Measurements from ENCODE around the gene C22orf39. TPM values are rescaled to one million over a fixed set of nuclear protein-coding genes. Genes with fewer than 3 reads are reported as not detected.

Gene C22orf39
- total RNA-seq, 1 donor: 14.8 TPM

DNA sequence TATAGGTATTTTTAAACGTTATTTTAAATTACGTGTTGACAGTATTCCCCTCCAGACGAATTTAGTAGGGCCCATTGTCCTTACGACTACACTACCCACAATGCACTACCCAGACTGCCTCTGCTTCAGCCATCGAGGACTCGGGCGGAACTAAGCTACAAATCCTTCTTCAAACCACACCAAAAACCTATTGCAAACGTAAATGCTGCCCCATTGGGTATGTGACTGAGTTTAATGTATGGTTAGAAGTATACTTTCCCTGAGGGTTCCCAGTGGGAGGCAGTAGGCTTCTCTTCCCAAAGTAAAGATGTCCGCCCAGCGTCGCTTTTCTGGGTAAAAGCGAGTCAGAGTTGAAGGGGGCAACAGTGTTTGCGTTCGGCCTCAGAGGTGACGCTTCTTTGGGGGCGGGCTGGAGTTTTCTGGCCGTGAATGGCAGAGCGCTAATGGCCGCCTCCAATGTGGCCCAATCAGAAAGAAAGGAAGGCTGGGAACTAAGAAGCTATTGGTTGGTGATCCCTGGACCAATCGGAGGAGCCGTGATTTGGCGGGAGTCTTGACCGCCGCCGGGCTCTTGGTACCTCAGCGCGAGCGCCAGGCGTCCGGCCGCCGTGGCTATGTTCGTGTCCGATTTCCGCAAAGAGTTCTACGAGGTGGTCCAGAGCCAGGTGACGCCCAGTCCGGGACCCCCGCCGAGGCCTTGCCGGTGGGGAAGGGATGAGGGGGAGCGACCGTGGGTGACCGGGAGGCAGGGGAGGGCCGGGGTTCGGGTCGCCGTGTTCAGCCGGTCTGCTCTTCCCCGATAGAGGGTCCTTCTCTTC is 32.1 kb upstream of the C22orf39 start, which contains the start of gene CDC45:
TSS of gene CDC45 (plus strand) at position 566 of the 818 bp plus-strand sequence. CDS start at position 615, 49 bp downstream.
- H3K9me3 ChIP-seq (ENCODE audit: low read depth, low read length): no peaks in the 10 kb centered on the region
- peak within 1 kb of the TSS; percentile 100 for H3K27ac ChIP-seq (ENCODE audit: low read depth, low read length)
- no peak for TF ChIP-seq CTCF (IDR thresholded peaks at IDR 0.05; ENCODE audit: extremely low read depth, low read depth, low read length)
- H3K4me2 ChIP-seq (ENCODE audit: insufficient read depth, low read length): peak within 1 kb of the TSS; percentile 99
- peaks cover 56% of the 10 kb centered on the region for H3K79me2 ChIP-seq (ENCODE audit: insufficient read depth, low read length)
- H3K4me3 ChIP-seq (ENCODE audit: insufficient read depth, low read length): peak within 1 kb of the TSS; percentile 88
- peaks cover 22% of the 10 kb centered on the region for H3K4me1 ChIP-seq (ENCODE audit: insufficient read depth, low read length)
- H3K27me3 ChIP-seq (ENCODE audit: insufficient read depth, low read length): no peaks in the 10 kb centered on the region
- peak within 1 kb of the TSS; percentile 97 for H2AFZ ChIP-seq (ENCODE audit: low read length)
- H3K36me3 ChIP-seq (ENCODE audit: insufficient read depth, low read length): peaks cover 16% of the 10 kb centered on the region
- peak; percentile 98 for DNase-seq (ENCODE audit: insufficient read length, low spot score, missing footprints)
- peaks cover 26% of the 10 kb centered on the region for H4K20me1 ChIP-seq (ENCODE audit: insufficient read depth, low read length)

DNA sequence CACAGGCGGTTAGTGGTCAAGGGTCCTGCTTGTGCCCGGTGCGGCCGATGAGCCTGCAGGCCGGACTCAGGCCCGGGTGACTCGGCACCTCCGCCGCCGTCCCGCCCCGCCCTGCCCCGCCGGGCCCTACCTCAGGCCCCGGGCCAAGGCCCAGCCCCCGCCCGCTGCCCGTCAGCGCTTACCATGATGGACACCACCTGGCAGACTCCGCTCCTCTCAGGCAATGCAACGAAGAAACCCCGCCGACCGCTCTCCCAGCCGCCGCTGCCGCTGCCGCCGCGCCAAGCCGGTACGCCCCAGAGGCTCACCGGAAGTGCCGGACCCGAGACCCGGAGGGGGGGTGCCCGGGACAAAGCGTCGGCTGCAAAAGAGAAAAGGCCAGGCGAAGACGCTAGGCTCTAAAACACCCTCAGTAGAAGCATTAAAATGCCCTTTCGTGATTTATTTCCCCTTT is 31.4 kb upstream of the C22orf39 start, which contains the start of gene UFD1:
TSS of gene UFD1 (minus strand) at position 293 of the 454 bp plus-strand sequence. CDS start at position 185, 108 bp downstream.
- no peaks in the 10 kb centered on the region for H3K9me3 ChIP-seq (ENCODE audit: low read depth, low read length)
- peak; percentile 96 for DNase-seq (ENCODE audit: insufficient read length, low spot score, missing footprints)
- peaks cover 14% of the 10 kb centered on the region for H3K36me3 ChIP-seq (ENCODE audit: insufficient read depth, low read length)
- no peaks in the 10 kb centered on the region for H3K27me3 ChIP-seq (ENCODE audit: insufficient read depth, low read length)
- peaks cover 22% of the 10 kb centered on the region for H3K4me1 ChIP-seq (ENCODE audit: insufficient read depth, low read length)
- peaks cover 28% of the 10 kb centered on the region for H4K20me1 ChIP-seq (ENCODE audit: insufficient read depth, low read length)
- peaks cover 60% of the 10 kb centered on the region for H3K79me2 ChIP-seq (ENCODE audit: insufficient read depth, low read length)
- peak within 1 kb of the TSS; percentile 99 for H3K4me2 ChIP-seq (ENCODE audit: insufficient read depth, low read length)
- no peak for TF ChIP-seq CTCF (IDR thresholded peaks at IDR 0.05; ENCODE audit: extremely low read depth, low read depth, low read length)
- H3K4me3 ChIP-seq (ENCODE audit: insufficient read depth, low read length): peak within 1 kb of the TSS; percentile 88
- peak within 1 kb of the TSS; percentile 97 for H2AFZ ChIP-seq (ENCODE audit: low read length)
- peak within 1 kb of the TSS; percentile 100 for H3K27ac ChIP-seq (ENCODE audit: low read depth, low read length)

DNA sequence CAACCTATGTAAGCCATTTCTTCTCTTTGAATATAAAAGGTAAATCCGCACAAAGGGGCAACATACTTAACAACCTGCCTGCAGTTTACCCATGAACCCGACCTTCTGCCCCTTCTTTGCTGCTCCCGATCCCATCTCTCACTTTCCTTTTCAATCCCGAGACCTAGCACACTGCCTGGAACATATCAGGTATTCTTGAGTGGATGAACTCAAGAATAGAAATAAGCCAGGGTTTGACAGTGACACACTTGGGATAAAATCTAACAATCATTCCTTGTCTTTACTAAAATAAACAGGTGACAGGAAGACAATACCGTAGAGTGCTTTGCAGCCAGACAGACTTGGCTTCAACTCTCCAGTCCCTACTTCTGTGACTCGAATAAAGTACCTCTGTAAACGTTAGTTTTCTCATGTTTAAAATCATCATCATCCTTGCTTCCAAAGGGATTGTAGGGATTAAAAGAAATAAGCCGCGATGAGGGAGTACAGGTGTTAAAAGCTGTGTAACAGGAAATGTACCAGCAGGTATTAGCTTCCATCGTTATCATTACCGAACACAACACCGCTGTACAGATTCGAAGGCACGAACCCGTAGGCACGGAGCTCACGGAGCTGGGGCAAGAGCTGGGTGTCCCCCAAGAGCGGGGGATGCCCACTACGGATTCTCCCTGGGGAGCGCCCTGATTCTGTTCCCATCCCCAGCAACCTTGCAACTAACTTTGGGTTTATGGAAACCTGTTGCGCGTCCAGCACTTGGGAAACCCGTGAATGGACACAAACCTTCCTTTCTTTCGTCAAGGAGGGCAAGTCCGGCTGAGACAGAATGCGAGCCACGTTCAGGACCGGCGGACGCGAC is 30.8 kb upstream of the C22orf39 start:
- peaks cover 67% of the 10 kb centered on the region for H3K79me2 ChIP-seq (ENCODE audit: insufficient read depth, low read length)
- H3K27me3 ChIP-seq (ENCODE audit: insufficient read depth, low read length): no peaks in the 10 kb centered on the region
- H3K36me3 ChIP-seq (ENCODE audit: insufficient read depth, low read length): peaks cover 20% of the 10 kb centered on the region
- H4K20me1 ChIP-seq (ENCODE audit: insufficient read depth, low read length): peaks cover 30% of the 10 kb centered on the region
- peaks cover 22% of the 10 kb centered on the region for H3K4me1 ChIP-seq (ENCODE audit: insufficient read depth, low read length)
- H3K4me2 ChIP-seq (ENCODE audit: insufficient read depth, low read length): peak overlapping the region; percentile 82
- no peak for TF ChIP-seq CTCF (IDR thresholded peaks at IDR 0.05; ENCODE audit: extremely low read depth, low read depth, low read length)
- peak; percentile 82 for DNase-seq (ENCODE audit: insufficient read length, low spot score, missing footprints)
- no peaks in the 10 kb centered on the region for H3K9me3 ChIP-seq (ENCODE audit: low read depth, low read length)
- peak overlapping the region; percentile 84 for H2AFZ ChIP-seq (ENCODE audit: low read length)
- H3K4me3 ChIP-seq (ENCODE audit: insufficient read depth, low read length): peak overlapping the region; percentile 88
- H3K27ac ChIP-seq (ENCODE audit: low read depth, low read length): peak overlapping the region; percentile 100
